Heart left ventricle (tissue), 13 donors: ENCODE data around the gene SIVA1.

Experiments used
- CTCF ChIP-seq, 12 donors: fragments of 200-600 bp; sonication (generic) in 4 of 12; IDR thresholded peaks; one replicate each; pipeline versions ENCODE4 v1.5.0 to v1.8.0; 2018 to 2022; ENCODE audit warnings: antibody characterized with exemption in 12 of 12, mild to moderate bottlenecking in 5 of 12
- POLR2A ChIP-seq, 2 donors: fragments of 450-650 bp; IDR thresholded peaks; one replicate each; pipeline ENCODE4 v1.6.1; 2017; ENCODE audit warnings: antibody characterized with exemption in 2 of 2, mild to moderate bottlenecking in 2 of 2, moderate library complexity in 2 of 2
- donor health status: ischemic (EF 13 %, LVEDD 7.1; RV severe dilation, severe dysfunction).
- donor health status: DM: no; HTN: yes; CAD: no.
- donor health status: DM: no; HTN: no; CAD: no.
- donor health status: ischemic (EF 25% LVEDD 6.9; RV normal size, moderate dysfunction).
- donor health status: ischemic (EF 25% LVEDD 5.7; RV mildly dilated, moderate dysfunction).
- donor health status: ischemic (EF 35%, LVEDD 5.7; RV mildly dilated, moderate dysfunction).
- donor health status: nonischemic (EF 11% LVEDD 7.7; RV severe dilation, severe dysfunction).
- donor health status: DM: yes; HTN: yes; CAD: no.
- donor health status: PGD.
- donor health status: ischemic (EF 29% LVEDD 5.4; RV normal size, mild dysfunction).
- donor health status: nonischemic (EF 23%, LVEDD 6.1; RV moderate dilation, normal function).

- TF ChIP-seq CTCF (IDR thresholded peaks at IDR 0.05) = no peak
- no peak for TF ChIP-seq POLR2A (IDR thresholded peaks at IDR 0.05)
Measured at GRCh38 chr14:104794099-104794498, 41.2 kb downstream of the SIVA1 start.
